Activated CD8-positive, alpha-beta memory T cell treated with anti-CD3 and anti-CD28 coated beads, Interleukin-2, amount 50 U/mL, for 1 hour (primary cell): ENCODE data around the gene KRT74.

Experiments used
- DNase-seq: peaks from one replicate; pipeline ENCODE4 v3.0.0-alpha.2; 2020; ENCODE audit errors: extremely low read depth

Gene KRT74

GRCh38 chr12:52573306-52573705 lies 337 bp downstream of the KRT74 start:
- no peak for DNase-seq

- no peak for DNase-seq
Measured at GRCh38 chr12:52570511-52570910, 3.1 kb downstream of the KRT74 start.

- no peak for DNase-seq
Measured at GRCh38 chr12:52568111-52568510, 5.5 kb downstream of the KRT74 start.

- DNase-seq = peak; percentile 31
Measured at GRCh38 chr12:52566847-52567291, 6.8 kb downstream of the KRT74 start.

GRCh38 chr12:52564582-52564981 lies 9.1 kb downstream of the KRT74 start:
- no peak for DNase-seq

- DNase-seq = no peak
Measured at GRCh38 chr12:52561880-52562449, 11.7 kb downstream of the KRT74 start.

GRCh38 chr12:52559979-52560378 lies 13.7 kb downstream of the KRT74 start:
- DNase-seq = no peak

GRCh38 chr12:52558781-52559445 lies 14.7 kb downstream of the KRT74 start:
- DNase-seq = no peak

- DNase-seq = no peak
Measured at GRCh38 chr12:52557476-52557875, 16.2 kb downstream of the KRT74 start.

GRCh38 chr12:52555577-52555976 lies 18.1 kb downstream of the KRT74 start:
- DNase-seq = no peak

GRCh38 chr12:52552681-52553195 lies 20.9 kb downstream of the KRT74 start, which contains the start of gene KRT71:
TSS of gene KRT71 (minus strand) at chr12:52553145. CDS start at chr12:52553077, 68 bp downstream.
- DNase-seq = no peak

- no peak for DNase-seq
Measured at GRCh38 chr12:52552055-52552454, 21.6 kb downstream of the KRT74 start.

- DNase-seq = no peak
Measured at GRCh38 chr12:52551216-52551865, 22.3 kb downstream of the KRT74 start.

GRCh38 chr12:52546126-52546525 lies 27.5 kb downstream of the KRT74 start:
- no peak for DNase-seq

GRCh38 chr12:52543985-52544883 lies 29.4 kb downstream of the KRT74 start:
- DNase-seq = no peak

- no peak for DNase-seq
Measured at GRCh38 chr12:52542785-52543318, 30.8 kb downstream of the KRT74 start.

- DNase-seq = no peak
Measured at GRCh38 chr12:52542157-52542556, 31.5 kb downstream of the KRT74 start.

GRCh38 chr12:52541709-52542108 lies 31.9 kb downstream of the KRT74 start:
- no peak for DNase-seq

- DNase-seq = no peak
Measured at GRCh38 chr12:52540531-52540930, 33.1 kb downstream of the KRT74 start.

GRCh38 chr12:52539821-52540173 lies 33.8 kb downstream of the KRT74 start:
- no peak for DNase-seq

- DNase-seq = no peak
Measured at GRCh38 chr12:52539083-52539820, 34.4 kb downstream of the KRT74 start.
